IMR-90 (cell line): ENCODE results near the gene KLHL6. TPM values are rescaled to one million over a fixed set of nuclear protein-coding genes. Genes with fewer than 3 reads are reported as not detected.

ENCODE experiments used
- ATAC-seq: fragments of 200-7000 bp; cut with Tn5 transposase; 2 replicates; pipeline ENCODE4 v1.9.1; 2020; ENCODE audit warnings: low read depth, mild to moderate bottlenecking, moderate library complexity
- BruUV-seq: library from RNA; stranded (reverse); fragments of 400-500 nt; replicated peaks from 2 replicates; lab custom pipeline; 2021; lab: Mats Ljungman, UMichigan
- CTCF ChIA-PET: fragments of 300-600 bp; formaldehyde crosslinking; extraction: SDS; loops from one replicate; lab custom pipeline; 2021; ENCODE audit warnings: antibody characterized with exemption; lab: Yijun Ruan, JAX
- POLR2A ChIA-PET: fragments of 300-600 bp; sonication (Branson Sonifier 250); formaldehyde crosslinking; loops from one replicate; lab custom pipeline; 2022; ENCODE audit warnings: antibody characterized with exemption; ENCODE audit not compliant: unreplicated experiment; lab: Charles Lee
- DNase-seq: peaks from one replicate; pipeline ENCODE4 v3.0.0; 2013
- H2AFZ ChIP-seq: replicated peaks from 2 replicates; pipeline ENCODE3; 2013; ENCODE audit warnings: low read length, mild to moderate bottlenecking; ENCODE audit not compliant: poor library complexity
- H2AK5ac ChIP-seq: 2 replicates; pipeline ENCODE4 v1.6.1; 2013; ENCODE audit warnings: low read depth, low read length, inconsistent platforms
- H2AK9ac ChIP-seq: replicated peaks from 2 replicates; pipeline ENCODE3; 2013; ENCODE audit warnings: mild to moderate bottlenecking, low read depth, low read length, moderate library complexity; ENCODE audit not compliant: poor library complexity
- H2BK120ac ChIP-seq: 2 replicates; pipeline ENCODE4 v1.6.1; 2013; ENCODE audit warnings: low read depth, low read length, inconsistent platforms
- H2BK15ac ChIP-seq: 3 replicates; pipeline ENCODE4 v1.6.1; 2013; ENCODE audit warnings: low read depth, low read length, inconsistent platforms
- H2BK20ac ChIP-seq: 2 replicates; pipeline ENCODE4 v1.6.1; 2013; ENCODE audit warnings: low read depth, mild to moderate bottlenecking, inconsistent platforms, low read length, moderate library complexity
- H2BK5ac ChIP-seq: 2 replicates; pipeline ENCODE4 v1.6.1; 2013; ENCODE audit warnings: mild to moderate bottlenecking, low read depth, low read length, inconsistent platforms; ENCODE audit not compliant: poor library complexity, severe bottlenecking
- H3K14ac ChIP-seq: replicated peaks from 2 replicates; pipeline ENCODE4 v1.6.1; 2013; ENCODE audit warnings: low read depth, low read length, inconsistent platforms
- H3K18ac ChIP-seq: 2 replicates; pipeline ENCODE4 v1.6.1; 2013; ENCODE audit warnings: low read depth, low read length, control low read depth
- H3K23ac ChIP-seq: 2 replicates; pipeline ENCODE4 v1.6.1; 2013; ENCODE audit warnings: low read depth, low read length, inconsistent platforms
- H3K27ac ChIP-seq: 2 replicates; pipeline ENCODE4 v1.5.1; 2013; ENCODE audit warnings: mild to moderate bottlenecking, control low read depth, low read length; ENCODE audit not compliant: insufficient read depth
- H3K27me3 ChIP-seq: 2 replicates; pipeline ENCODE4 v1.6.1; 2013; ENCODE audit warnings: low read length; ENCODE audit not compliant: control insufficient read depth, insufficient read depth
- H3K36me3 ChIP-seq: 2 replicates; pipeline ENCODE4 v1.6.1; 2013; ENCODE audit warnings: low read length, mixed read lengths; ENCODE audit not compliant: control insufficient read depth, insufficient read depth
- H3K4ac ChIP-seq: 2 replicates; pipeline ENCODE4 v1.6.1; 2013; ENCODE audit warnings: low read depth, low read length, inconsistent platforms
- H3K4me1 ChIP-seq: 2 replicates; pipeline ENCODE4 v1.6.1; 2013; ENCODE audit warnings: low read length, mixed read lengths; ENCODE audit not compliant: control insufficient read depth, insufficient read depth
- H3K4me2 ChIP-seq: 2 replicates; pipeline ENCODE4 v1.6.1; 2013; ENCODE audit warnings: low read depth, mild to moderate bottlenecking, control low read depth, low read length, moderate library complexity
- H3K4me3 ChIP-seq: 2 replicates; pipeline ENCODE4 v1.5.1; 2013; ENCODE audit warnings: low read depth, mild to moderate bottlenecking, control low read depth, low read length, moderate library complexity; ENCODE audit not compliant: insufficient read depth
- H3K56ac ChIP-seq: 2 replicates; pipeline ENCODE4 v1.6.1; 2013; ENCODE audit warnings: low read length, inconsistent platforms; ENCODE audit not compliant: insufficient read depth; ENCODE audit errors: extremely low read depth
- H3K79me1 ChIP-seq, 2 experiments: 2 replicates each; pipeline ENCODE4 v1.6.1; 2013; ENCODE audit warnings: low read length in 2 of 2, inconsistent platforms in 1 of 2, low read depth in 1 of 2
- H3K9ac ChIP-seq: 2 replicates; pipeline ENCODE4 v1.6.1; 2013; ENCODE audit warnings: low read depth, low read length, control low read depth
- H3K9me1 ChIP-seq: 2 replicates; pipeline ENCODE4 v1.6.1; 2013; ENCODE audit warnings: low read length, inconsistent platforms; ENCODE audit not compliant: insufficient read depth
- H3K9me3 ChIP-seq: 2 replicates; pipeline ENCODE4 v1.6.1; 2013; ENCODE audit warnings: low read length; ENCODE audit not compliant: control insufficient read depth, insufficient read depth
- H4K20me1 ChIP-seq: 2 replicates; pipeline ENCODE4 v1.6.1; 2013; ENCODE audit warnings: low read length, inconsistent platforms; ENCODE audit not compliant: insufficient read depth
- H4K5ac ChIP-seq: 2 replicates; pipeline ENCODE4 v1.6.1; 2013; ENCODE audit warnings: mild to moderate bottlenecking, low read depth, low read length, control low read depth
- H4K8ac ChIP-seq, 2 experiments: 2 replicates each; pipeline ENCODE4 v1.6.1; 2013; ENCODE audit warnings: low read depth in 2 of 2, low read length in 2 of 2, control low read depth in 1 of 2, inconsistent platforms in 1 of 2
- H4K91ac ChIP-seq: 2 replicates; pipeline ENCODE4 v1.6.1; 2013; ENCODE audit warnings: low read depth, low read length, inconsistent platforms; ENCODE audit not compliant: insufficient read depth
- CEBPB ChIP-seq: IDR thresholded peaks from 2 replicates; pipeline ENCODE4 v1.6.1; 2012; ENCODE audit warnings: low read depth, low read length, improper control_type of control experiment
- CTCF ChIP-seq: conservative IDR thresholded peaks from 2 replicates; pipeline ENCODE4 v1.5.1; 2012; ENCODE audit warnings: mild to moderate bottlenecking, low read depth, low read length, improper control_type of control experiment
- MAFK ChIP-seq: IDR thresholded peaks from 2 replicates; pipeline ENCODE4 v1.6.1; 2012; ENCODE audit warnings: low read depth, low read length, improper control_type of control experiment
- WGBS, 2 experiments: methylation state at CpG; one replicate each; pipeline versions ENCODE4 v1.1.5 to v1.1.7; 2013; ENCODE audit warnings: missing lambda C conversion rate in 2 of 2; ENCODE audit not compliant: insufficient read length in 1 of 2; ENCODE audit errors: extremely low coverage in 2 of 2; 5-methylcytosine and 5-hydroxymethylcytosine counted together
- dilution Hi-C: fragments of 300-500 bp; cut with HindIII; formaldehyde crosslinking; loops from one replicate; pipeline ENCODE4 v1.14.3; 2018; ENCODE audit warnings: low sequenced_read_pairs; ENCODE audit not compliant: unreplicated experiment
- in situ Hi-C: fragments of 300-500 bp; cut with MboI; formaldehyde crosslinking; loops from 3 replicates; pipeline ENCODE4 v1.14.3; 2019; ENCODE audit warnings: low sequenced_read_pairs, inconsistent platforms, mixed read lengths
- intact Hi-C: fragments of 100-400 bp; cut with micrococcal nuclease; formaldehyde crosslinking; loops from 2 replicates; pipeline ENCODE4 v1.10.0; 2022
- polyA plus RNA-seq, 3 experiments: library from polyadenylated mRNA; depleted of rRNA; stranded (reverse); fragments of >200 nt; gene quantifications; 2 replicates each; pipeline ENCODE4 v1.2.3, GENCODE V29; 2012; ENCODE audit warnings: low replicate concordance in 1 of 3
- total RNA-seq: library from RNA; depleted of rRNA; stranded (reverse); fragments of >200 nt; gene quantifications from 2 replicates; pipeline ENCODE4 v1.2.3, GENCODE V29; 2012

KLHL6 gene
- total and polyA plus RNA-seq, 2 of the 4 experiments (the other 2 are of a cell fraction): not detected

GRCh38 chr3:183515968-183516851, 39.3 kb downstream of the KLHL6 start:
- H3K27ac ChIP-seq: no peak overlapping the region
- dilution Hi-C loops (no loop called here), in situ Hi-C loops (no loop called here), intact Hi-C loops (no loop called here)
- H3K23ac ChIP-seq: no peak overlapping the region
- H4K20me1 ChIP-seq: no peaks in the 10 kb centered on the region
- H2AFZ ChIP-seq: no peak overlapping the region
- no peak overlapping the region for H3K4me2 ChIP-seq
- no peak overlapping the region for H3K56ac ChIP-seq
- peaks cover 35% of the 10 kb centered on the region for H3K27me3 ChIP-seq
- H2AK9ac ChIP-seq: no peak overlapping the region
- H3K4me3 ChIP-seq: no peak overlapping the region
- POLR2A ChIA-PET: no interaction called here
- DNase-seq (no peak), ATAC-seq (no peak)
- no peak overlapping the region for H2BK120ac ChIP-seq
- no peak overlapping the region for H4K8ac ChIP-seq
- no peak overlapping the region for H4K5ac ChIP-seq
- no peaks in the 10 kb centered on the region for H3K36me3 ChIP-seq
- no TSS peak for BruUV-seq
- H3K18ac ChIP-seq: no peak overlapping the region
- H2BK15ac ChIP-seq: no peak overlapping the region
- no peak overlapping the region for H3K4ac ChIP-seq
- no peak overlapping the region for H2BK20ac ChIP-seq
- no peaks in the 10 kb centered on the region for H3K4me1 ChIP-seq
- CTCF ChIA-PET: no interaction called here
- H3K9ac ChIP-seq: no peak overlapping the region
- no peak overlapping the region for H2BK5ac ChIP-seq
- WGBS, 2 experiments: 29% methylated on average over 1 of the region's 9 CpGs; no CpG with 5 or more reads in 1 of the 2 experiments
- H3K79me1 ChIP-seq: no peaks in the 10 kb centered on the region
- no peaks in the 10 kb centered on the region for H3K9me3 ChIP-seq
- H3K14ac ChIP-seq: no peak overlapping the region
- no peak overlapping the region for H4K91ac ChIP-seq
- no peaks in the 10 kb centered on the region for H3K9me1 ChIP-seq
- no peak overlapping the region for H2AK5ac ChIP-seq
- TF ChIP-seq CEBPB (no peak), CTCF (no peak), MAFK (peak; percentile 26; the same call in 1 of the 2 replicates)
